Raji (cell line): ENCODE results near the gene FALEC.

Experiments
- POLR2A ChIP-seq: IDR thresholded peaks from 2 replicates; pipeline ENCODE4 v1.6.1; 2011; ENCODE audit warnings: low read depth, low read length, control low read depth; ENCODE audit not compliant: insufficient read depth

FALEC gene

GRCh38 chr1:150507912-150508864 lies 7.4 kb upstream of the FALEC start, which contains the start of gene ECM1:
Gene ECM1, plus strand, starts transcription at chr1:150508109. Its CDS starts 101 bp downstream, at chr1:150508210.
- no peak for TF ChIP-seq POLR2A

GRCh38 chr1:150508982-150509381 lies 6.6 kb upstream of the FALEC start:
- TF ChIP-seq POLR2A = no peak

GRCh38 chr1:150511551-150511950 lies 4.0 kb upstream of the FALEC start:
- no peak for TF ChIP-seq POLR2A

GRCh38 chr1:150511985-150512660 lies 3.4 kb upstream of the FALEC start:
- TF ChIP-seq POLR2A = no peak

DNA sequence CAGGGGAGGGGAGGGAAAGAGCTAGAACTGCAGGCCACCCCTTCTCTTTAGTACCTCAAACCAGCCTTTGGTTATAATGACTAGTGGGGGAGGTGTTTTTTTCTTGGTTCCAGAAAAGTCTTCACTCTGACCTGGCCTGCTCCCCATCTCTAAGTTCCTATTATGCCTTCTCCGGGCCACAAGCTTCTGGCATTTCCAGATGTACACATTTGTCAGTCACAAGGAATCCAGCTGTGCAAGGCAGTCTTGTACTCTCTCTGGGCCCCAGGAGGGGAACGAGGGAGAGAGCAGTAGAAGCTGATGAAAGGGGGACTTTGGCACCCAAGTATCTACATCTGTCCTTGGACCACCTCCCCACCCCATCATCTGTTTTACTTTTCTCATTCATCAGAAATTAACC lies 2.7 kb upstream of the FALEC start:
- no peak for TF ChIP-seq POLR2A

GRCh38 chr1:150513351-150513791 lies 2.2 kb upstream of the FALEC start:
- TF ChIP-seq POLR2A = no peak

GRCh38 chr1:150514260-150514659 lies 1.3 kb upstream of the FALEC start:
- TF ChIP-seq POLR2A = no peak

GRCh38 chr1:150514913-150515327 lies 632 bp upstream of the FALEC start:
- no peak for TF ChIP-seq POLR2A

- TF ChIP-seq POLR2A = no peak
Measured at GRCh38 chr1:150516050-150516591, 569 bp downstream of the FALEC start.

- TF ChIP-seq POLR2A = no peak
Measured at GRCh38 chr1:150516616-150517015, 1.1 kb downstream of the FALEC start.

DNA sequence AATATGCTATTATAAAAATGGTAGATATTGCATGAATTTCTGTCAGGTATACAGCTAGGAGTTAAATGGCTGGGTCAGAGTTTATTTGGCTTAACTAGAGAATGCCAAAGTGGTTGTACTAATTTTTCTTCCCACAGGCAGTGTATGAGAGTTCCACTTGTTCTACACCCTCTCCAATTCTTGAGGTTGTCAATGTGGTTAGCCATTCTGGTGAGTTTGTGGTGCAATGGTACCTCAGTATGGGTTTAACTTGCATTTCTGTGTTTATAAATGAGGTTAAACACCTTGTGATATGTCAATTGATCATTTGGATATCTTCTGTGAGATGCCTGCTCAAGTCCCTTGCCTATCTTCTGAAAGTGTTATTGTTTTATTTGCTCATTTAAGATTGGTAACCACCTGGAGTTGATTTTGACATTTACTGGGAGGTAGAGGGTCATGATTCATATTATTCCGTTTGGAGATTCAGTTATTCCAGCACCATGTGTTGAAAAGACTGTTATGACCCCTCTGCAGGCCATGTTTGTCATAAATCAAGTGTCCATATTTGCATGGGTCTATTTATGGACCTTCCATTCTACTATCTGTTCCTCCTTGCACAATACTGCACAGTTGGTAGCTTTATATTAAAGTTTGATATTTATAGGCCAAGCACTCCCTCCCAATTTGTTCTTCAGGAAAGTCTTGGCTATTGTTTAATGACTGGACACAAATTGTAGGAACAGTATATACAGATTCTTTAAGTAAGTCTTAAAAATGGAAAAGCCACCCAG lies 5.8 kb downstream of the FALEC start:
- TF ChIP-seq POLR2A = no peak

- TF ChIP-seq POLR2A = no peak
Measured at GRCh38 chr1:150525348-150525747, 9.8 kb downstream of the FALEC start.

- TF ChIP-seq POLR2A = no peak
Measured at GRCh38 chr1:150528196-150528595, 12.6 kb downstream of the FALEC start.

GRCh38 chr1:150529017-150529416 lies 13.5 kb downstream of the FALEC start:
- TF ChIP-seq POLR2A = no peak
